Inflammatory macrophage treated with lipopolysaccharide for 1 hour (primary cell): ENCODE data around the gene PPM1H.
A peak's percentile ranks its signal among the peaks of the same experiment; 100 is the strongest.

Experiments
- DNase-seq, 2 donors: peaks; one replicate each; pipeline ENCODE4 v3.0.0-alpha.2; 2020 to 2022

Gene PPM1H

DNA sequence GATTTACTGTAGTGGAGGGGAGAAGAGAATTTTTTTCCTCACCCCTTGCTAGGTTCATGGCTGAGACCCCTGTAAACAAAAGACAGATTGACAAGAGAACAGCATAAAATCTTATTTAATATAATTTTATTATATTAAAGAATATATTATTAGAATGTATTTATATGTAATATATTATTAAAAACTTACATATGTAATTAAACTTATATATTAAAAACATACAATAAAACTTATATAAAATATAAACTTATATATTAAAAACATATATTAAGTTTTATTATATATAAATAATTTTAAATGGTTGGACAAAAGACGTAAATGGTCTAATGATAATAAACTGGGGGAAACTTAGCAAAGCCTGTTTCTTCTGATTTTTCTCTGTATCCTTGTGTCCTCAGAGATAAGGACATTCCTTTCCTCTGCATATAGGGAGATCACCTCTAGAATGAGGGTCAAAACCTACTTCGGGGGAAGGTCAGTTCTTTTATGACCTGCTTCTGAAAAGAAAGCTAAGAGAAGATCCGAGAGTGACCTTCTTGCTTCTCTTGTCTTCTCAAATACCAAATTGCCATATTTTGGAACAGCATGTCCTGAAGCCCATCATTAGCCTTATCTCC is 8.9 kb upstream of the PPM1H start:
- no peak for DNase-seq

DNA sequence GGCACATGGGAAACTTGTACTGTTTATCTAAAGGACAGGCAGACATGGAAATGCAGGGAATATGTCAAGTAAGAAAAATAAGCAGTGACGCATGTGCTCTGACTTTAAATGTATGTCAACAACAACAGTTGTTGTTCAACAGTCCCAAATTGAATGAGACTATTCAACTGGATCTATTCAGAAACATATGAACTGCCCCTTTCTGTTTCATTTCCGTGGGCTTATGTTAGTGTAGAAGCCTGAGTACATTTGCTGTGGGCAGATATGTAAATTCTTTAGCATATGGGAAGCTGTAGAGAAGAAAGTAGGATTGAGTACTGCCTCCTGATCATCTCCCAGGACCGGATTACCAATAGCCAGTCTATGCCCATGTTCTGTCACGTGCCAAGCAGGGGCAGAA is 7.4 kb upstream of the PPM1H start:
- DNase-seq: peak in 1 of 2 donors; percentile 41

DNA sequence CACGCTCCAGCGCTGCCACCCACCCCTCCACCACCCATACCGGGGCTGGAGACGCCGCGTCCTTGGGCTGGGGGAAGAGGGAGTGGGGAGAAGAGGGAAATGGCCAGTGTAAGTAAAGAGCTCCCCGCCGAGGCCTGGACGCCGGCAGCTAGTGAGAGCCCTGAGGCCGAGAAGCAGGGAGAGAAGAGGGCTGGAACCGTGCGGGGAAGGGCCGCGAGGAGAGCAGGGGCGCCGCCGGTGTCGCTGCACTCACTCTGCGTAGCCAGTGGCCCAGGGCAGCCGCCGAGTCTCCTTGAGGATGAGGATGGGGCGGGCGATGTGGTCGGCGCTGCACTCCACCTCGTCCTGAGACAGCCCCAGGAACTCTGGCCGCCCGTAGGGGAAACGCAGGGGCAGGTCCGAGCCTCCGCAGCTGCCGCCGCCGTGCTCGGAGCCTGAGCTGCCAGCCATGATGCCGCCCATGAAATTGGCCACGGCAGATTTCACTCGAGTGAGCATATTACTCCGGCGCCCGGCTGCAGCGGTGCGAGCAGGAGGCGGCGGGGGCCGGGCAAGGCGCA is 631 bp downstream of the PPM1H start:
- peak; percentile 27 to 44 for DNase-seq

DNA sequence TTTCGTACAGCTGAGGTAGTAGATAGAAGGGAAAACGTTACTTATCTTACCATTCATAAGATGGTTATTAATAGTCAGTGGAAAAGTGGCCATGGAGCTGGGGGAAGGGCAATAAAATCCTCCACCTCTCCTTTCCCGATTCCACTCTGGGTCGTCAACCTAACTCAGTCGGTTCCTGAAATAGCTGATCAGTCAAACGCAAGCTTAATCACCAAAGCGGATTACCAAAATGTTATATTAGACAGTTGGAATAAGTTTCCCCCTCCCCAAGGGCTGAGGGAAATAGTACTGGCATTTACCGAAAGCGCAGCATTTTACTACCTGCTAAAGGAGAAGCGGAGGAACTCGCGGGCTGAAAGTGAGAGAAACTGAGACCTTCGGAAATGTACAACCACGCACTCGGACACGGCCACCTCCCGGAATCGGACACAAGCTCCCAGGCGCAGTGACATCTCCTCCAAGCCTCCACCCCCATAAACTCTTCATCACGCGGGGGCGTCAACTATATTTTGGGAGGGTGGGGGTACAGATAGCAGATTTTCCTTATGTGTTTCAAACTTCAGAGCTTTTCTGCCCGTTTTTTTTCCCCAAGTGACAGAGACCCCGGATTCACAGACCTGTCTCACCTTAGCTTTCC is 1.2 kb downstream of the PPM1H start:
- peak in 1 of 2 donors; percentile 12 for DNase-seq

DNA sequence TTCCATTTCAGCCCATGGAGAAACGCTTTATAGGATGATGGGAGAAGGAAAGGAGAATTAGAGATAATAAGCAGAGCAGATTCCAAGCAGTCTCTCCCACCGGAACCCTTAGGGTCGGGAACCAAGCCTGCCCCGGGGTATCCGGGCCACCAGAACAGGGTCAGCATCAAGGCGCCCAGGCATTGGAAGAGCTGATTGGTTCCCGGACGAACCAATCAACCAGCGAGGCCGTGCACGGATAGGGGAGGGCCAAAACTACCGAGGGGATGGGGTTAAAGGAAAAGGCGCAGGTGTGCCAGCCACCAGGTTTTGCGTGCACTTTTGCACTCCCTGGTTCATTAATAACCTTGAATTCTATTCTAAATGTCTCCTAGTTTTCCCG is 1.7 kb downstream of the PPM1H start:
- no peak for DNase-seq

DNA sequence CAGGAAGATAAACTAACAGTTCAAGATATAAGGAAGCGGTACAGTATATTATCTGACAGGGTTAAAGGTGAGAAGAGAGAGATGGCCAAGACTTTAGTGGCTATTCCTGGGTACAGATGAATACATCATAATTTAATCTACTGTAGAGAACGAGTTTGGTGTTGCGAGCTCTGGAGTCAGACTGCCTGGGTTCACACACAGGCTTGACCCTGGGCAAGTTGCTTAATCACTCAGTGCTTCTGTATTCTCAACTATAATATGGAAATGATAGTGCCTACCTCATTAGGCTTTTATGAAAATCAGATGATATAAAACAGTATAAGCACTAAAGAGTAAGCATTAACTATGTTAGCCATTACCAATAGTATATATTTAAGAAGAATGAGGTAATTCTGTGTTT is 3.5 kb downstream of the PPM1H start:
- DNase-seq: peak in 1 of 2 donors; percentile 23

DNA sequence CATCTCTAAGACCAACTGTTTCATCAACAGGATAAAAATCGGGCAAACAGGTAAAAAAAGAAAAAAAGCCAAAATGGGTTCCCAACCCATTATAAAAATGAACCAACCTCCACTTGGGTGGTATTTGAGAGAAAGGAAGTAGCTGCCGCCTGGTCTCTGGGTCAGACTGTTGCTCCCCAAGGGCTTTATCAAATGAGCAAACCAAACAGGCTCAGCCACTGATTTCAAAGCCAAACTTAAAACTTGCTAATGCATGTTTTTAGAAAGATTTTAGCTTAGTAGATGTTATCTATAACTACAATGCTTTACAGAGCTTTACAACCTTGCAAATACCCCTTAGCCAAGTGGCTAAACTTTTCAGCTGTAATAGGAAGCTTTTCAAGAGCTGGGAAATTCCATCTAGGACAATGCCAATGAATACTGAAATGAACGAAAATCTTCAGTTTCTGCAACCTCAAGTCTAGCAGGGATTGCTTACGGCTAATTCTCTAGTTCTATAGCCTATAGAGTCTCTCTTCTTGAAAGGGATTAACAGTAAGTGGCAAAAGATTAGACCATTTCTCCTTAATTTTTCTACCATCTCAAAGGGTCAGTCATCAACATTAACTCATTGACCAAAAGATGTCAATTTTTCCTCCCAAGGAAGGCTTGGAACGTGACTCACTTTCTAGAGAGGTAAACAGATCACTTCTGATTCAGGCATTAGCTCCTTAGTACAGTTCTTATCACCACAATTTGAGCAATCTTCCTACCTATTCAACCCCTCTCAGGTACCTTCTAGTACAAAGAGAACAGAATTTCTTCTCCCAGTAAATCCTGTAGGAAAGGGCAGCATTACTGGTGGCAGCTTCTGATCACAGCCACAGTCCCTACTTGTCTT is 4.2 kb downstream of the PPM1H start:
- no peak for DNase-seq

DNA sequence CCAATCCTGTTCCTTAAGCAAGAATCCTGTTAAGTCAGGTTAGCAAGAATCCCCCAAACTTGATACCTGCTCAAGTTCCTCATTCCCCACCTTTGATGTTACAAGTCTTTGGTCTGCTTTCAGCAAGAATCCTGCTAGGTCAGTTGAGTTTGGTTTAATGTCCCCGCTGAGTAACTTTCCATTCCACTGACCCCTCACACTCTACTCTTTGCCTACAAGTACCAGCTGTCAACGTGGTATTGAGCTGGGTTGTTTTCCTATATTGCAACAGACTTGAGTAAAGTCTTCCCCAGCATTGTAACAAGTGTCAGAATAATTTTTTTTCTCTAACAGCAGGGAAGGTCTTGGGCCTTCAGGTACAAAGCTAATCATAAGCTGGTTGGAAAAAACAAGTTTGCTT is 6.3 kb downstream of the PPM1H start:
- DNase-seq: no peak

DNA sequence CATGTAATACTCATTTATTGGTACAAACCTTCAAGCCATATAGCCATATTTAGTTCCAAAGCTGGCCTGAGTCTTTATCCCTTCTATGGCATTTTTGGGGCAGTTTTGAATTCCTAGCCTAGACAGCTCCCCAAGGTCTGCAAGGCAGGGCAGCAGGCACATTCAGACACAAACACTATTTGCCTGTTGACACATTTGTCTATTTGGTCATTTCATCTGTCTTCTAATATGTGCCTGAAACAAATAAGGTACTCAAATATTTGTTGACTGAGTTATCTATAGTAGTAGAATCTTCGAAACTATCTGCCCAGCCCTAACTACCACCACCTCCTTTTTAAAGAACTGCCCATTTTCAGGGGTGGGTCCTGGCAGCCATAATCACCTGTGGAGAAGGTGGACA is 9.3 kb downstream of the PPM1H start:
- no peak for DNase-seq

DNA sequence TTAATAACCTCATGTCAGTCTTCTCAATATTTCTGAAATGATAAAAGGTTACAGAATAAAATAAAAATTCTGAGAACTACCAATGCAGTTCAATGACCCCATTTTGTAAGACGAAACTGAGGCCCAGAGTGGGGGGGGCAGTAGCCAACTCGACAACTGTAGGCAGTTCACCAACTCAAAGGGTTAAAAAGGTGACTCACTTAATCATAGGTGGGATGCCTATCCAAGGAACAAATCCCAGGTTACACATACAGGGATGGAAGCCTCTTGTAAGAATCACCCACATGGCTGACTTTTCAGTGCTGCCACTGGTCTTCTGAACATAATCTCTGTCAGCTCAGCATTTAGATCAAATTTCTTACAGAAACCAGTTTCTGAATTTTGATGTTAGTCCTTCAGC is 10.9 kb downstream of the PPM1H start:
- no peak for DNase-seq

DNA sequence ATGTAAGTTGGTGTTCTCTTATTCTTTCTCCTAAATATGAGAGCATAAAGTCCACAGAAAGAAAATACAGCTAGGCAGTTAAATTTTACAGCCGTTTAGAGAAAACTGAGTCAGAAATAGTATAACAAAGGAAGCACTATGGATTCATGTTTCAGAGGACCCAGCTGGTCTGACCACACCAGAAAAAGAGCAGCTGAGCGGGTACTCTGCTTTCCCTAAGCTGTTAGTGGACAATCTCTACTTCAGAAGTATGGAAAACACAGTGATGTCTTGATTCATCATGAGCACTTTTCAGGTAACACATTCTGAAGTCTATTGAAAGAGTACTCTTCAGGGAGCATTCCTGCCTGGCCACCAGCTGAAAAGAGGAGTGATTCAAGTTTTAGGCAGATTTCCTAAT is 12.4 kb downstream of the PPM1H start:
- DNase-seq: no peak

DNA sequence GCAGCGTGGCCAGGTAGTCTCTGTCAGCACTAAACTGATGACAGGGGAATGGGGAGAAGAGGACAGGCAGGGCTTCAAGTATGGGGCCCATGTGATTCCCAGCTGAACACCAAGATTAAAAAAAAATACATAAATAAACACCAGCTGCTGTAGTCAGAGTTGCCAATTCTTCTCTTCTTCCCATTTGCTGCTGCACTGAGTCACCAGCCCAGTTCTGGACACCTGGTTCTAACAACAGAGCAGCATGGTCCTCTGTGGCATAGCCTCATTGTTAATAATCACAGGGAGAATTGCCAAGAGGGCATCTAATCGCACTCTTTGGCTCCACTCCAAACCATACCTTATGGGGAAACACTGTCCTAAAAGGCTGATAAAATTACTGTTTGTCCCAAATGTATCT is 15.1 kb downstream of the PPM1H start:
- DNase-seq: no peak

DNA sequence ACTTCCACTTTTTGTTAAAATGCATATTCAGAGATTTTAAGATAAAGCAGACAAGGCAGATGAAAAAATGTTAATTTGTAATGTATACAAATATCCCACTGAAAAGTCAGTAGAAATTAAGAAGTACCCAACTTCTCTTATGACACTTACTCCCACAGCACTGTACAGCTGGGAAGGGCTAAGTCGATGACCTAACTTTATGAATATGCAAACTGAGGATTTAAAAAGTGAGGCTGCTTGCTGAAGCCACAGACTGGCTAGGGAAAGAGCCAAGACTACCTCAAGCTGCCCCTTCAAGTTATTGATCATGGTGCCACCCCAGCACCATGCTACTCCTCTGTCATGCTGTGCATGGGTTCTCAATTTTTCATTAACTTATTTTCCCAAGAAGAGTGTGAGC is 17.0 kb downstream of the PPM1H start:
- peak; percentile 64 to 78 for DNase-seq

DNA sequence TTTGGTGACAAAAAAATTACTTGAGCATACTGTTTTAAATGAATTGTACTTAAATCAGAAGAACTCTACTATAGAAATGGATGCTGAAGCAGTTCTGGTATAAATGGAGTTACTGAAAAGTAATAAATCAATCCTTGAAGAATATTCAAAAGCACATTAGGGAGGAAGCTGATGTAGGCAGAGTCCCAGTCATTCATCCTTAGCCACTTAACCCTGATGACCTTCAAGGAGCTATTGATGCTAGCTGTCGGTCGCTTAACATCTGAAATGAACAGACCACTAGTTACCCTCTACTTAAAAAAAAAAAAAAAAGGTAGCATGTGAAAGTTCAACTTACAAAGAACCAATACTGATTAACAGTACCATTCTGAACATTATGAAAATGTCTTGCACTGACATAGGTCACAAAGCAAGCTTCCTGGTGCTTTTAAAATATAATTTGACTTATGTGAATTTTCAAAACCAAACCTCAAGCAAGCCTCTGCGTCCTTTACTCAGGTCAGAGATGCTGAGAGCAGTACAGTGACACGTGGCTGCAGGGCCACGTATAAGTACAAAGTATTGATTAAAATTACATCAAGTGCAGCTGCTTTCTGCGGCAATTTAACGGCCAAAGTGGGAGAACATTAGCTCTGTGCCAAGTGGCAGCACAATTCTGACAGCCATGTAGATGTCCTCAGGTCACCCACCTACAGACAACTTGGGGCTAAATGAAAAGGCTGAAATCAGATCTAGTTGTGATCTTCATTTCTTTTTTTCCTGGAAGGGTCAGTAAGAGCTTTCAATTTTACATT is 18.1 kb downstream of the PPM1H start:
- no peak for DNase-seq

DNA sequence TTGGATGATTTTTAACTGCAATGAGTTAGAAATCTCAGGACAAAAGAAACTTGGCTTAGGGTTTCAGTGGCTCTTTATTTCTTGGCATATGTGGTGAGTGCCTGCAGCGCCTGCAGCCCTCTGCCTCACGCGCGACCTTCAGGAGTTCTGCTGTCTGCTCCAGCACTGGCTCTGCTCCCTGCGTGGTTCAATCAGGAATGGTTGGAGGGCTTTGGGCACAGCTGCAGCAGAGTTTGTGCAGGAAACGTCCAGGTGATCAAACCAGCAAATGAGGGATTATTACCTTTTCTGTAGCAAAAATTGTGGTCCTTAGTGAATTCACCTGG is 19.8 kb downstream of the PPM1H start:
- DNase-seq: no peak

DNA sequence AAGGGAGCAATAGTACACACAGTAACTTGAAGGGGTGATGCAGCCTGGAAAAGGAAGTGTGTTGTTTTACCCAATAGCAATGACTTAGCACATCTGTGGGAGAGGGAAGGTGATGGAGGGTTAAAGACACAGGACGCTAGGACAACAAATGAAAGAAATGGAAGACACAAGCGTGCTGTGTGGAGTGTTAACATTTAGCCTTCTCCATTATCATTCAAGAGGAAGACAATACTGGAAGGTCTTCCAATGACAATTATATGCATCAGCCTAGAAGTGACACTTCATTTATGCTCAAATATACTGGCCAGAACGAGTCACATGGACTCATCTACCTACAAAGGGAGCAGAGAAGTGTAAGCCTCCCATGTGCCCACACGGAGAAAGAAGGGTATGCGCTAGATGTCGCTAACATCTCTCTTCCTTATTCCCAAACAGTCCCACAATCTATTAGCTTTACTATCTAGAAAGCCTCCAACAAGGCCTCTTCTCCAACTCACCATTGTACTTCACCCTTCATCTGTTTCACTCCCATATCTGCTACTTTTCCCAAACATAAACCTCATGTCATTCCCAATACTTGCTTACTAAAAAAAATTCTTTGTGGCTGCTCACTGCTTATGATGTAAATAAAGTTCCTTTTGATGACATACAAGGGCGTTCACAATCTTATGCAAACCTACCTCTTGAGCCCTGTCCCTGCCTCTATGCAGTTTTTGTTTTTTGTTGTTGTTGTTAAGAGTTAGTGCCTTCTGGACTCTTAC is 20.3 kb downstream of the PPM1H start:
- peak in 1 of 2 donors; percentile 42 for DNase-seq

DNA sequence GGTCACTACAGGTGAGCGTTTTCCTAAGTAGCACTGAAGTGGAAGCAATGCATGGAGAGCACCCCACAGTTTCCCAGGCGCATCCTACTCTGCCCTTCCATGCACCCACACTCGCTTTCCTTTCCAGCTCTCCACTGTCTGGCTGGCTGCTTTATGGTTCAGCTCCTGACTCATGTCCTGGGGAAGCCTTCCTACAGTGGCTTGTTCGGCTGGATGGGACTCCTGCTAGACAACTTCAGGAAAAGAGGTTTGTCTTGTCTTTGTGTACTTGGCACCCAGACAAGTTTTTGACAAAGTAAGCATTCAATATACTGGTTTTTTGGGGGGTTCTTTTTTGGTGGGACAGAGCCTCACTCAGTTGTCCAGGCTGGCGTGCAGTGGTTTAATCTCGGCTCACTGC is 21.6 kb downstream of the PPM1H start:
- no peak for DNase-seq

DNA sequence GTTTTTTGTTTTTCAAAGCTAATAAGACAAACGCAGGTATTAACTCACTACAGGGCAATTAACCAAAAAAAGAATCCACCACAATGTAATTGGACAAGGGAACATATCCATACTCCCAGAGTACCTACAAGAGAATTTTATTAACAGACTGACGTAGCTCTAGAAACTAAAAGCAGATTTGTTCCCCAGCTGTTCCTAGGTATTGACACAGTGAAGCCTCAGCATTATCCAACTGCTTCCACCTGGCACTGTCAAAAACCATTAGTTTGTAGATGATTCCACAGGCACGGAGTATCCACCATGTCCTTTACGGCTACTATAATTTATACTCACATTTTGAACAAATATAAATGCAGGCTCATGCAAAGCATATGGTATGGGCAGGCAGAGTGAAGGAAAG is 22.3 kb downstream of the PPM1H start:
- no peak for DNase-seq

DNA sequence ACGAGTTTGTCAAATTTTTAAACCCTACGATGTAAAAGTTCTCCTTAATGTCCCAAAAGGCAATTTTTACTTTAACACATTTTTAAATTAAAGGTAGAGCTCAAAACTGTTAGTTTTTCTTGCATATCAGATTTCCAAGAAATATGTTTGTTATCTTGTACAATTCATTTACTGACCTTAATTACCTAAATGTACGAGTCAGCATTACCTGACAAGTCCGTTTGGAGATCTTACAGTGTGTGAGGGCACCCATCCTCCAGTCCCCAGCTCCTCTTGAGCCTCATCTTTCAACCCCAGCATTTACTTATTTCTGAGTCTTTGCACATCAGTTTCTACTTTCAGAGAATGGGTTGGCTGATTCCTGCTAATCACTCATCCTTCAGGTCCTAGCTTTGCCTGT is 23.7 kb downstream of the PPM1H start:
- DNase-seq: no peak

DNA sequence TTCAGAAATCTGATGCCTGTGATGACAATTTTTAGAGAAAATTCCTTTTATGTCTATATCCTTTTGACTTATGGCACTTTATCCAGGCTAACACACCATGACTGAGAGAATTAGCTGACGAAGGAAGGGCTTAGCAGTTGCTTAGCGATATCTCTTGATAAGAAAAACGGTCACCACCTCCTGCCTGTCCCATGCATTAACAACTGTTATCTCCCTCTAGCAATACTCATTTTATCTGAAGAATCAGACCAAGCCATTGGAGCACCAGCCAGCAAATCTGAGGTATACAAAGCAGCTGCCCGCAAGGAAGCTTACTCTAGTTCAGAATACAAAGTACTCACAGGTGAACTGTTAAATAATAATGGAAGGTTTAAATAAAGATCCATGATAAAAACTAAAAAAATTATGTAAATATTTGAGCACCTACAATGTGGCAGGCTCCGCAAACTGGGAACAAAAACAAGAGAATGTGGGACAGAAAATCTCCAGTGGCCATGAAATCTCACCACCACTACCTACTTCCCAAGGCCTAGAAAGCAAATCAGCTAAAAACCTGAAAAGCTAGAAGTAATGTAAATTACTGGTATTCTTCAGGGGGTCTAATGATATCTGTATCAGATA is 24.3 kb downstream of the PPM1H start:
- DNase-seq: no peak

DNA sequence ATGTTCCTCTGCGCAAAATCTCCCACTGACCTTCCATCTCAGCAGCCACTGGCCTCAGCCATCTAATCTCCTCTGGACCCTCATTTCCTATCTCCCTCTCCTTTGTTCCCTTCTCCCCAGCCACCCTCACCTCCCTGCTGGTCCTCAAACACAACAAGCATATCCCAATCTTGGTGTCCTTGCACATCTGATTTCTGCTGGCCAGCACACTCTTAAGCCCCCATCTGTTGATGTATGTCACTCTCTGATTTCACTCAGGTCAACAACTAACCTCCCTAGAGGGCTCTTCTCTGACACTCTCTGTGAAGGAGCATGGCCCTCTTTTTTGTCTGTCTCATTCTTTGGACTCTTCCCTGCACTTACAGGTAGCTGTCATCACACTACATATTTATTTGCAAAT is 25.6 kb downstream of the PPM1H start:
- no peak for DNase-seq

DNA sequence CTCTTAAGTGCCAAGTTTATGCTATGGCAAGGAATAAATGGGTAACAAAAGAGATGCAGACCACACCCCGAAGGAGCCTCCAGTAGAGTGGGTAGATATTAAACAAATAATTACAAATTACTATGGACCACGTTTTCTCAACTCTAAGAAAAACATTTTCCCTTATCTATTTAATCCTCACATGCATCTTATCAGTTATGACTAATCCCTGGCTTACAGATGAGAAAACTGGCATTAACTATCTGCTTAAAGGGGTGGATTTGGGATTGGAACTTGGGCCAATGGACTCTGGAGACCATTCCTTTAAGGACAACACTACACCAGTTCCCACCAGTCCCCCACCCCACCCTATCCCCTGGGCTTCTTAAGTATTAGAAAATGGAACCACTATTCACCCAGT is 26.3 kb downstream of the PPM1H start:
- DNase-seq: no peak
